ENCODE results near the gene POLR2J.
"Not testable (repeated sequence)": the region's sequence is repeated elsewhere in the genome, so short reads cannot be mapped to it uniquely, and the experiment has no call there.

The POLR2J gene

DNA sequence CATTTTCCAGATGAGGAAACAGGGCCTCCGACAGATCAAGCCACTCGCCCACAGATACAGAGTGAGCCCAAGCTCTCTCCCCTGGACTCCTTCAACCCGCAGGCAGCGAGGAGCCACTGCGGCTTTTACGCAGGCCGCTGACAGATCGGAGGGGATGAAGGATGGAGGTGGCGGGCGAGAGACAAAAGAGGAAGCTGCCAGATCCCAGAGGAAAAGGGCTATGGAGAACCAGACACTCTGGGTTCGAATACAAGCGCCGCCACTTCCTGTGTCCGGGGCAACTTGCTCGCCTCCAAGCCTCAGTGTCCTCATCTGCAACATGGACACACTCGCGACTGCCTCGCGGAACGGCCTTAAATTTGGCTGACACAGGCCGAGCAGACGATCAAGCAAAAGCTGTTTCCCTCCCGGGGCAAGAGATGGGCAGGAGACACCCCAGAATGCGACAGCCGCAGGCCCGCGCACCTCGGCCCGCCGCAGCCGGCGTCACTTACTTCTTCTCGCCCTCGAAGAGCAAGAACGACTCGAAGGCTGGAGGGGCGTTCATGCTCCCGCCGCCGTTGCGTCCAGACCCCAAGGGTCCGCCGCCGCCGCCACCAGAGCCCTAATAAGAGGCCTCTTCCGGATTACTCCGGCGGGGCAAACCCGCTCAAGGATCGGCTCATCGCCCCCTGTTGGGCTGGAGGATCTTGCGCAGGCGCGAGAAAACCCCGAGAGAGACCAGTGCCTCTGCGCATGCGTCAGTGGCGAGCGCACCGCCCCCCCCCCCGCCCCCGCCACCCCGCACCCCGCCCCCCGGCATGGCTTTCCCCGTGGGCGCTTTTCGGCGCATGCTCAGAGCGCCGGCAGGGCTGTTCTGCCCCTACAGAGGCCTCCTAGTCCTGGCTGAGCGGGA is at the start of gene POLR2J:
POLR2J (minus strand) TSS at position 609 of the 895 bp plus-strand sequence; CDS start at position 547, 62 bp downstream.
- not testable (repeated sequence) for DNase-seq

DNA sequence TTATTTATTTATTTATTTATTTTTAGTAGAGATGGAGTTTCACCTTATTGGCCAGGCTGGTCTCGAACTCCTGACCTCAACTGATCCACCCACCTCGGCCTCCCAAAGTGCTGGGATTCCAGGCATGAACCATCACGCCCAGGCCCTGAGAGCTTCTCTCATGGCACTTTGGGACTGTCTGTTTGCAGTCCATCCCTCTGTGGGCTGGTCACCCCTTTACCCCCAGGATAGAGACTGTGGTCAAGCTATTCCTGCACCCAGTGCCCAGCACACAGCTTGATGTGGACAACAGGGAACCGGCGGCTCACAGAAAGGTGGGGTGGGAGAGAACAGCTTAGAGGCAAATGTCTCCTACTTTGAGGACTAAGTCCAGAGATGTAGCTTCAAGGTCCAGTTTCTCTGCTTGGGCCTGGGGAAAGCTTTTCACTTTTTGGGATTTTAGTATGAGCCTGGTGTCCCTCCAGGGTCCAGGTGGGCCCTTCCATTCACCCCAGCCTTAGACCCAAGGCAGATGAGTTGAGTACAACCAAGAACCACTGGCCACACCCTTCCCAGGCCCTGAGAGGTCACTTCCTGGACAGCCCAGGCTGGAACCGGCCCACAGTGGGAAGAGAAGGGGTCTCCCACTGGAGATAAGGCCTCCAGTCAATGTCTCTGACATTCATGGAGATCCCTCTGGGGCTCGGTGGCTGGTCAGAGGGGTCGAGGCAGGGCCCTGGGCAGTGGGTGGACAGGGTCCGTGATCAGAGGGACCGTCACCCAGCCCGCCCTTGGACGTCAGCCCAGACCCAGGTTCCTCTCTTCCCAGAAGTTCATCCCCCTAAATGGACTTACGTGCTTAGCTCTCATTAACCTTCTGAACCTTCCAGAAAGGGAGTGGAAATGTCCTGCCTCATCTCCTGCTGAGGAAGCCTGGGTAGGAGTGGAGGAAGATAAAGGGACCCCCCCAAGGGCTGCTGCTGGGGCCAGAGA is 49.4 kb upstream of the POLR2J start:
- not testable (repeated sequence) for DNase-seq

DNA sequence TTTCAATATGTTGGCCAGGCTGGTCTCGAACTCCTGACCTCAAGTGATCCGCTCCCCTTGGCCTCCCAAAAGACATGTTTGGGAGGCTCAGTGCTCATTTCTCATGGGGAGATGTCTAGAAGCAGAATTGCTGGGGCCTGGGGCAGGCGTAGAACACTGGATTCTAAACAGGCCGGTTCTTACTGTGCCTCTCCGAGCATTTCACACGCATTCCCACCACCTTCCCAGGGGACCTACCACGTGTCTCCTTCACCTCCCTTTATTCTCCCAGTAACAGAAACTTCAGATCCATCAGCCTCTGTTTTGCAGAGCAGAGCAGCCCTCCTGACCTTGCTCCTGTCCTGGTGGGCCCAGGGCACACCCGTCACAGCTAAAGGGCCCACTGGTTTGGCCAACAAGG is 48.5 kb upstream of the POLR2J start:
- DNase-seq: not testable (repeated sequence)

DNA sequence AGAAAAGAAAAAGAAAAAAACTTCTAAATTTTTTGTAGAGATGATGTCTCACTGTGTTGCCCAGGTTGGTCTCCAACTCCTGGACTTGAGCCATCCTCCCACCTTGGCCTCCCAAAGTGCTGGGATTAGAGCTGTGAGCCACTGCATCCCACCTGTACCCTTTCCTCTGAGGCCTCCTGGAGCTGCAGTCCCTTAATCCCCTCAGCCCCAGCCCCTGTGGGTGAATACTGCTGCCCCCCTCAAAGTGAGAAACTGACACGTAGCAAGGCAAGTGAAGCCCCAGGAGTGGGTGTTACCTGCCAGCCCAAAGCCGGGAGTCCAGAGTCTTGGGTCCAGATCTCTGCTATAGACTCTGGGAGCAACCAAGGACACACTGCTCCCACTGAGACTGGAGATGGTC is 46.1 kb upstream of the POLR2J start:
- not testable (repeated sequence) for DNase-seq

DNA sequence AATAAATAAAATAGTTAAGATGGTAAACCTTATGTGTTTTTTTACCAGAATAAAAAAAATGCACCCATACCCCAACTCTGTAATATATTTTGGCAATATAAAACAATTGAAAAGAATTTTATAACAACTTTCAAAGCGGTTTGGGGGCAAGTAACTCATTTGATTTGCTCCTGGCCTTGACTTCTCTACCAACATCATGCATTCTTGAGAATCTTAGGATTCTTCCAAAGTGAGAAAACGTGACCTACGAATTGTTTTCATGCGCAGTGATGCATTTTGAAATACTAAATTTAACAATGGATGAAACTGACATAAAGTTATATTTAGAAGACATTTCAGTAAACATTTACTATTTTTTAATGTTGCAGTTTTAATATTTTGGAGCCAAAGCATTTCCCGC is 42.1 kb upstream of the POLR2J start:
- DNase-seq: not testable (repeated sequence)

DNA sequence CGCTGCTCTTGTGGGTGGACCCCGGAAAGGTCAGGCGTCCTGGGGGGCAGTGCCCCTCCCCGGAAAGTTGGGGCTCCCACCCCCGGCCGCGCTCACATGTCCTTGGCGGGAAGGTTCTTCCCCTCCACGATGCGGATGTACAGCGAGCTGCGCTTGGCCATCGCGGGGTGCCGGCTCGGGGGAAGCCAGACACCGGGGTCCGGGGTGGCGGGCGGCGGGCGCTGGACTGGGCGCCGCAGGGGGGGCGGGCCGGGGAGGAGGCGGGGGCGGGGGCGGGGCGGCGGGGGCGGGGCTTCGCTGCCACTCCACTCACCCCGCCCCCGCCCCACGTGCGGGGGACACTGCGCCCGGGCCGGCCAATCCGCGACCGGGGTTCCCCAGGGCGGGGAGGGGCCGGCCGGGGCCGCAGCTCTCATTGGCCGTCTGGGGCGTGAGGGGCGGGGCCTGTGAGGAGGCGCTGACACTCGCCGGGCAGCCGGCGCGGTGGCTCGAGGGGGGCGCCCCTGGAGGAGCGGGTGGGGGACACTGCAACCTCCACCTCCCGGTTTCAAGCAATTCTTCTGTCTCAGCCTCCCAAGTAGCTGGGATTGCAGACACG is 38.9 kb upstream of the POLR2J start, which contains the start of gene RASA4B:
RASA4B (minus strand) TSS at position 228 of the 598 bp plus-strand sequence; CDS start at position 161, 67 bp downstream.
- DNase-seq: not testable (repeated sequence)

DNA sequence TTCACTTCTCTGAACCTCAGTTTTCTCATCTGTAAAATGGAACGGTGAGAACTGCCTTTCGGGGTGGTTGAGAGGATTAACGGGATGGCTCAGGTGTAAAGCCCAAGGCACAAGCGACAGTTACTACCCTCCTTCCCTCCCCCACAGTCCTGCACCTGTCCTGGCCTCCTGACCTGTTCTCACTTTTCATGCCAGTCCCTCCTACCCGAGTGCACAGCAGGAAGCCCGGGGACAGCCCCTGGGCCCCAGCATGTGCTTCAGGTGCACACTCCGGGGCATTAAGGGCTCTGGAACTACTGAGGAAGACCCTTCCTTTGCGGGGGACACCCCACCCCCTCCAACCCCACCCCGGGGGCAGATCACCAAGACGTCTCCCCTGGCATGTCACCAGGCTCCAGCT is 38.2 kb upstream of the POLR2J start:
- not testable (repeated sequence) for DNase-seq

DNA sequence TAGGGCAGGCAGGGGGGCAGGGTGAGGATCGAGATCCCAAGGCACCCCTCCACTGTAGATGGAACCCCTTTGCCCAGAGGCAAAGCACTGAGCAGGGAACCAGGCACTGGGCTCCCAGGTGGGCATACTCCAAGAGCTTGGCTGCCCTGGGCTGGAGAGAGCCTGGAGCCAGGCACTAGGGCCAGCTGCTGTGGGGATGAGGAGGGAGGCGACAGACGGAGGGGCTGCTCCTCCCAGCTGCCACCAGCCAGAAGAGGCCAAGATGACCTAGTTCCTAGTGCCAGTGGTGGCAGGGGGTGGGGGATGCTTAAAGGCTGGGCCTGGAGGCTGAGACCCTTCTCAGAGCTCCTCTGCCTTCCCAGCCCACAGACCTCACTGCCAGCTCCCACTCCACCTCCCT is 37.2 kb upstream of the POLR2J start:
- DNase-seq: not testable (repeated sequence)

DNA sequence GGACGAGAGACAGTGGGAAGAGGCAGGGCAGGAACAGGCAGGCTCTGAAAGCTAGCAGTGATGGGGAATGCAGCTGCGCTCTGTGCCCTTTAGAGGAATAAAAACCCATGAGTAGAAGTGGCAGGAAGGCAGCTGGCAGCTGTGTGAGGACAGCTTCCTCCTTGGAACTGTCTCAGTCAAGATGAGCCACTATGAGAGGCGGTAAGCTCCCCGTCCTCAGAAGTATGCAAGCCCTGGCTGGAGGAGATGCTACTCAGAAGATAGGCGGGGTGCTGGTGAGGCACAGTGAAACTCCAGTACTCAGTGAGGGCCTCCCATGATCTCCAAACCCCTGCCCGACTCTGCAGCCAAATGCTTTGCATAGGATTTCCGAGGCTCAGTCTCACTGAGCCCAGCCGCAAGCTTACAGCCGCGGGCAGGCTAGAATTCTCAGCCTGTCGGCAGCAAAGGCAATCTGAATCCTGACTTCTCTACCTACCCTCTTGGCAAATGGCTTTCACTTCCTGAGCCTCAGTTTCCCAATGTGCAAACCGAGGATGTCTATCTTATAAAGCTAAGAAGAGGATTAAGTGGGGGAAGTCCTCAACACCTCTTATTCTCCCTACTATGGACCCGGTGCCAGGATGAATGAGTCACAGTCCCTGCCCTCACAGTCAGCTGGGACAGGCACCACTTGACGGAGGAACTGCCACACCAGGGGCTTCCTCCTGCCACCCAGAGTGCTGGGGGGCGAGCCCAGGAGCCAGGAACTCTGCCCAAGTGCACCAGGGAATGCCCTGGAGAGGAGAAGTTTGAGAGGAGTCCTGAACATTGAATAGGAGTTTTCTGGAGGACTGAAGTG is 36.4 kb upstream of the POLR2J start:
- not testable (repeated sequence) for DNase-seq

DNA sequence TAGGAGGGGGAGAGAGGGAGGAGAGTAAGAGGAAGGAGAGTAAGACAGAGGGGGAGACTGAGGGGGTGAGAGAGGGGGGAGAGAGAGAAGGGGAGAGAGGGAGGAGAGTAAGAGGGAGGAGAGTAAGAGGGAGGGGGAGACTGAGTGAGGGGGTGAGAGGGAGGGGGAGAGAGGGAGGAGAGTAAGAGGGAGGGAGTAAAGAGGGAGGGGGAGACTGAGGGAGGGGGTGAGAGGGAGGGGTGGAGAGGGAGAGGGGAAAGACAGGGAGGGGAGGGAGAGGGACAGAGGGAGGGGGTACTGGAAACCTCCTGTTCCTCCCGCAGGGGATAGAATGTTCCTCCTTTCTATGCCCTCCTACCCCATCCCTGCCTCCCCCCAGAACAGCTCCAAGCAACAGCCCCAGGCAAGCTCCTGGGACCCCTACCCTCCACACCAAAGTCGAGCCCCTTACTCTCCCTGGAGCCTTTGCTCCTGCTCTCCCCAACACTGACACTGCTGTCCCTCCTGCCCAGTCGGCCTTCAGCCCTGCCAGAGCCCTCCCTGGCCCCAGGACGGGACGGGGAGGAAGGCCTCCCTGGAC is 34.0 kb upstream of the POLR2J start:
- not testable (repeated sequence) for DNase-seq

DNA sequence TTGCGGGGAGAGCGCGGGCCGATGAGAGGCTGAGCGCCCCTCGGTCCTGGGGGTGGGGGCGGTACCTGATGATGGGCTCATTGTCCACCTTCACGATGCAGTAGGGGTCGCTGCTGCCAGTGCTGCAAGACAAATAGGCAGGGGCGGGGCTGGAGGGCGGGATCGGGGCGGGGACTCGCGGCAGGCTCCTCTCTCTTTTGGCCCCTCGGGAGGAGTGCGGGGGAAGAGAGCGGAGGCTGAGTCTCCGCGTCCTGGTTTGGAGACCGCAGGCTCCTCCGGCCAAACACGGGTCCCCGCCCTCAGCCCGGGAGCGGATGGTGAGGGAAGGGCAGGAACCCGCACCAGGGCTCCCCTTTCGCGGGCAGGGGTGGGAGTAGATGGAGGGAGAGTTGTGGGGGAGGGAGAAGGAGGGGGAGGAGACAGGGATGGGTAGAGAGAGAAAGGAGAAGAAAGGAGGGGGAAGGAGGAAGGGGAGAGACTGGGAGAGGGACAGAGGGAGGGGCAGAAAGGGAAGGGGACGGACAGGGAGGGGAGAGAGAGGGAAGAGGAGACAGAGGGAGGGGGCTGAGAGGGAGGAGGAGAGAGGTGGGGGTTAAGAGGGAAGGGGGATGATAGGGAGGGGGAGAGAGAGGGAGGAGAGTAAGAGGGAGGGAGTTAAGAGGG is 33.3 kb upstream of the POLR2J start:
- DNase-seq: not testable (repeated sequence)

DNA sequence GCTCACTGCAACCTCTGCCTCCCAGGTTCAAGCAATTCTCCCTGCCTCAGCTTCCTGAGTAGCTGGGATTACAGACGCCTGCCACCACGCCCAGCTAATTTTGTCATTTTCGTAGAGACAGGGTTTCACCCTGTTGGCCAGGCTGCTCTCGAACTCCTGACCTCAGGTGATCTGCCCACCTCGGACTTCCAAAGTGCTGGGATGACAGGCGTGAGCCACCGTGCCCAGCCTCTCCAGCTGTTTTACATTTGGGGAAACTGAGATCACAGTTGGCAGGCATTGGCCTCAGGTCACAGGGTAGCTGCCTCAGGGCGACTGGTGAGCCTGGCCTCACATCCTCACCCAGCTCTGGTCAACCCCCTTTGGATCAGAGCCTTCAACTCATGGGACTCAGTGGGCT is 31.9 kb upstream of the POLR2J start:
- DNase-seq: not testable (repeated sequence)

DNA sequence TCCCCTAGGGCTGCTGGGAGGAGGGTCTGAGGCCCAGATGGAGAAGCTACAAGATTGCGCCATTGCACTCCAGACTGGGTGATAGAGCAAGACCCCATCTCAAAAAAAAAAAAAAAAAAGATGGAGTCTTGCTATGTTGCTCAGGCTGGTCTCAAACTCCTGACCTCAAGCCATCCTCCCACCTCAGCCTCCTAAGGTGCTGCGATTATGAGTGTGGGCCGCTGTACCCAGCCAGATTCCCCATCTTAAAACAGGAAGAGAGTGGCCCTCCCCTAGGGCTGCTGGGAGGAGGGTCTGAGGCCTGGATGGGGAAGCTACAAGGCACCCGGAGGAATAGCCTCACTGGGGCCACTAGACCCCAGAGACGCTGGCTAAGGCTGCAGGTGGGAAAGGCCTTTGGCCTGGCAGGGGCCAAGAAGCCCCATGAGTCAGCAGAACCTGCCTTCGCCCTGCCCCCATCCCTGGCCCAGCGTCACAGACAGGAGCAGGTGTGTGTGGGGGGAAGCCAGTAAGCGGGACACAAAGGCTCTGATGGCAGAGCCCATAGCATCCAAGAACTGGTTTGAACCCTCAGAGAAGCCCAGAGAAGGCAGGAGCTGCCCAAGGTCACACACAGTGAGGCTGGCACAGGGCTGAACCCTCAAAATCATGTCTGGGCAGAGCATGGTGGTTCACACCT is 28.8 kb upstream of the POLR2J start:
- not testable (repeated sequence) for DNase-seq

DNA sequence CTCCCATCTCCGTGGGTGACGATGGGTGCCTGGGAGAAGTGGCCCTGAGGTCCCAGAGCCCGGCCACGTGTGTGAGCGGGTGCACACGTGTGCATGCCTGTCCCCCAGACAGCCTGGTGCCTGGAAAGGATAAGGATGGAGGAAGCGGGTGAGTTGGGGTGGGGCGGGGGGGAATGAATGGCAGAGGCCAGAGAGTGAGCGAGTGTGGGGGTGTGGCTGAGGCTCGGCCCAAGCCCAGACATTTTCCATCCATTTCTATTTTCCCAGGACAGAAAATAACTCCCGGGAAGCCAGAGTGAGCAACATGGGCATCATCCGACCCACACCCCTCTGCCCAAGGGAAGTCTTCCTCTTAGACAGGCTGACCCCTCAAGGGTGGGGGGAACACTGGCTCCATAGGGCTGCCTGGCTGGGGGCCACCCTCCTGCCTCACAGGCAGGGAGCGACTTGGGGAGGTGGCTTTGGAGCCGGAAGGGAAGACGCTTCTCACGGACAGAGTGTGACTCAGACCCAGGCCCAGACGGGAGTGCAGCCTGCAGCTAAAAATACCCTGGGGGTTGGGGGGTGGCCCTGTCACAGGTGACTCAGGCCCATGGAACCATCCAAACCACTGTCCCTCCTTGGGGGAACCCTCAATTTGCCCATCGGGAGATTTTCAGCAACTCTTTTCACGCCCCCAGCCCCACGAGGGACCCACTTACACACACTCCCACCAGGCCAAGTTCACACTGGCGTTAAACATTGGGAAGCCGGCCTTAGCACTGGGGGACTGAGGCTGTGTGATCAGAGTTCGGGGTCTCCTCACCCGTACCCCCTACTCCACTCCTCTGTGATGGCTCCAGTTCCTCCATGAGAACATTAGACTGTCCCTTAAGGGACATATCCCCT is 26.8 kb upstream of the POLR2J start:
- not testable (repeated sequence) for DNase-seq

DNA sequence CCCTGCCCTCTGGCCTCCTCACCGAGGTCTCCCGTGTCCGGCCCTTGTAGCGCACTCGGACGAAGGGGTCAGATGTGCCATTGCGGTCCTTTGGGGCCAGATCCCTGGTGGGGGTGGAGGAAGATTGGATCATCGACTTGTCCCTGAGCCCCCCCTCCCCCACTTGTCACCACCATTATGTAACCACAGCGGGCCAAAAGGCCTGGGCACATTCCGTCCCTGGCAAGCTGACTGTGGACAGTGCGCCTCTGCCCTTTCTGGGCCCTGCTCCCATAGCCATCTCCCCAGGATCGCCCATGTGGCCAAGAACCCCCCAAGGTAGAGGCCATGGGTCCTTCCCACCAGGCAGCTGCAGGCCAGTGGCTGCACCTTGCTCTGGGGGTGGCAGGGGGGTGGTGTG is 24.4 kb upstream of the POLR2J start:
- DNase-seq: not testable (repeated sequence)

DNA sequence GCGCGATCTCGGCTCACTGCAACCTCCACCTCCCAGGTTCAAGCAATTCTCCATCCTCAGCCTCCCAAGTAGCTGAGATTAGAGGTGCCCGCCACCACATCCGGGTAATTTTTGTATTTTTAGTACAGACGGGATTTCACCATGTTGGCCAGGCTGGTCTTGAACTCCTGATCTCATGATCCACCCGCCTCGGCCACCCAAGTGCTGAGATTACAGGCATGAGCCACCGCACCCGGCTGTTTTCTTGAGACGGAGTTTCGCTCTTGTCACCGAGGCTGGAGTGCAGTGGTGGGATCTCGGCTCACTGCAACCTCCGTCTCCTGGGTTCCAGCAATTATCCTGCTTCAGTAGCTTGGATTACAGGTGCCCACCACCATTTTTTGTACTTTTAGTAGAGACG is 19.6 kb upstream of the POLR2J start:
- DNase-seq: not testable (repeated sequence)

DNA sequence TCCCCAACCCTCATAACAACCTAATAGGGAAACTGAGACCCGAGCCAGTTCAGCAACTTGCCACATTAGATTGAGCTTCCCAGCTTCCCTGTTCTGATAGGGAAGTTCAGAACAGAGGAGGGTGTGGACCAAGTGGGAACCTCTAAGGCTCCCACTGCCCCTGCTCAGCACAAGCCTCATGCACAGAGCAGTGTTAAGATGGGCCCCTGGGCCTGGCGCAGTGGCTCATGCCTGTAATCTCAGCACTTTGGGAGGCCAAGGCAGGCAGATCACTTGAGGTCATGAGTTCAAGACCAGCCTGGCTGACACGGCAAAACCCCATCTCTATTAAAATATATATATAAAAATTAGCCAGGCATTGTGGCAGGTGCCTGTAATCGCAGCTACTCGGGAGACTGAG is 18.6 kb upstream of the POLR2J start:
- not testable (repeated sequence) for DNase-seq

DNA sequence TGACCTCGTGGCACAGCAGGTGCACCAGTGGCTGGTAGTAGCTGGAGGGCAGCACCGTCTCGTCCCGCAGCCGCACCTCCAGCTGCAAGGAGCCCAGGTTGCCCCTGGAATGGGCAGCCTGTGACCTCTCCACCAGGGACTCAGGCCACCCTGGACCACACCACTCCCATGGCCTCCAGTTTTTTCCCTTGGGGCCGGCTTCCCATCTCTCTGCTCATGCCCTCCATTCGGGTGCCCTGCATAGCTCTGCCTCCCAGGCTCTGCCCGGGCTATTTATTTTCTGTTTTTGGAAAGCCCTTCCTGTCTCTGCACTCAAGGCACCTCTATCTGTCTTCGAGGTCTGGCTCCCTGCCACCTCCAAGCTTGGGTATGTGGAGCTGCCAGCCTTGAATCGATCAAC is 18.1 kb upstream of the POLR2J start:
- DNase-seq: not testable (repeated sequence)
